Stimulated activated CD4-positive, alpha-beta T cell treated with anti-CD3 and anti-CD28 coated beads, Interleukin-4, amount 100 ng/mL, for 48 hours (primary cell): ENCODE measurements around the gene CD164L2.

Experiments
- DNase-seq, 2 donors: peaks; one replicate each; pipeline ENCODE4 v3.0.0-alpha.2; 2020; ENCODE audit warnings: low read depth in 2 of 2

CD164L2 gene

DNA sequence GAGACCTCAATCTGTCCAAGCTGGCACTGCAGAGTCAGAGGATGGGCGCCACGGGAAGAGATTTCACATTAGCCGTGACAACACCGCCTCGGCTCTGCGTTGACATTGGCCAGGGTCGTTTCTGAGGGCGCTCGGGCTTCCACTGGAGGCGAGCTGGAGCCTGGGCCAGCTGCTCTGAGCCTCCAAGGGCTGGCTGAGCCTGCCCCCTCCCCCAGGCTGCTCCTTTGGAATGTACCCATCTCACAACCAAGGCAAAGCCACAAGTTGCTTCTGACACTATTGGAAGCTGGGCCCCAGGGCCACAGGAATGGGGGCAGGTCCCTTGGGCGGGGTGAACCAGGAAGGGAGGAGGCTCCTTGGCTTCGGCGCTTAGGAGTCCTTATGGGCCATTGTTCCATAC lies 21.9 kb upstream of the CD164L2 start:
- no peak for DNase-seq

DNA sequence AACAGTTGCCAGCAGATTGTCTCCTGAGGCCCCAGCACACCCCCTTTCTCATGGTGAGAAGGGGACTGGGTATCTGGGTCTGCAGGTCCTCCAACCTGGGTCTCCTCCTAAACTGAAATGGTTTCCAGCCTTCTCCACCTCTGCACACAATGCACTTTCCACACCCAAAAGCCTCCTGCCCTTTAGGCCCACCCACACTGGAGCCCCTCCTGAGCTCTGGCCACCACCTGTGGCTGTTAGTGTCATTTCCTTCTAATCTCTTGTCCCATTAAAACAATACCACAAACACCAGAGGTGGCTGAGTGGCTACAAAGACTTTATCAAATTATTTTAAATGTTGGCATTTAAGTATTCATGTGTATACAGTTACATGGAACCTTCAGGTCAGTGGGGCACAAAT lies 20.8 kb upstream of the CD164L2 start:
- no peak for DNase-seq

DNA sequence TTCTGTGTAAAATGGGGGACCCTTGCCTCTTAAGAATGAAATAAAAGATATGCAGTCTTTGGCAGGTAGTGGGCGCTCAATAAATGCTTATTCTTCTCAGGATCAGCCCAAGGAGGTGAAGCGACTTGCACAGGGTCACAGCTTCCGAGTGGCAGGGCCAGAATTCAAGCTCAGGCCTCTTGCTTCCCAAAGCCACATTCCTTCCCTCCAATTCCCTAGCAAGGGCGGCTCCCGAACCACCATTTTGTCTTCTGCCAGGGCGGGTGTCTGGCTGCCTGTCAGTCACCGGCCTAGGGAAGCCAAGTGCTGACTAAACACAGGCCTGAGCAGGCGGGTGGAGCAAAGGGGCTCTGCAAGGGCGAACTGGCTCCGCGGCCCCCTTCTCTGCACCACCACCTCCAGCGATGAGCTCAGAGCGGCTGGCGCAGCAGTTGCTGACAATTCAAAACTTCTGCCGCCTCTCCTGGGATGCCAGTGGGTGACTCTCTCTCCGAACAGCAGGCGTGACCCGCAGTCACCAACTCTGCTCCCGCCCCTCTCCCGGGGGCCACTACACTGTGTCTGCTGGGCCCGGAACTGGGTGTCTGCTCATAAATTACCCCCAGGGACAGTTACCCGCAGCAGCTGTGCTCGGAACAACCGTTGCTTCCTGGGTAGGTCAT lies 20.1 kb upstream of the CD164L2 start:
- DNase-seq, result no peak

DNA sequence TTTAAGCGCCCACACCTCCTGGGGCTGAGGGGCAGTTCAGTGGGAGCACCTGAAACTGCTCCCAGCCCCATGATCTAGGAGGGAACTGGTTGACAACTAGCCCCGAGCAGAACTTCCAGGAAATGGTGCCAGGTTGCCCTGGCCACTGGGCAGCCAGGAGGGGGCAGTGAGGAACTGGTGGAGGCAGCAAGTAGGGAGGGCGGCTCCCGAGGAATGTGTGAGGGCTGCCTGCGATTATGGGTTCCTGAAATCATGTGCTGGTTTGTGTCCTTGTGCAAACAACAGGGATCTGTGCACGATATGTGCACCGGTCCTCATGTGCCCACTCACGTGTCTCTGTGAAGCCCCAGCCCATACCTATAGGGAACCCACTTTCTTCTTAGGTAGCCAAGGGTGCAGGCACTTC lies 19.2 kb upstream of the CD164L2 start:
- no peak for DNase-seq

DNA sequence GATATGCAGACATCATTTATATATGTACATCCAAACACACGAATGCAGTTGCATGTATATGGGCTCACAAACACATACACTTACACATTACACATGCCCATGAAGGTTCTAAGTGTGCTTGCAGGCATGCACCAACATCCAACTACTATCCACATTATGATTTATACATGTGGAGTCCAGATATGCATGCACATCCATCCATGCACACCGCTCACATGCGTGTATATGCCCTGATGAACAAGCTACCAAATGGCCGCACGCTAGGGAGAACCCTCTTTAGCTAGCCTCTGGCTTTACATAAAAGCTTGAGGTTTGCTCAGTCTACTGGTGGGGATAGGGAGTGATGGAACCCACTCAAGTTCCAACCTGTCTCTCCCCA lies 17.8 kb upstream of the CD164L2 start:
- no peak for DNase-seq

DNA sequence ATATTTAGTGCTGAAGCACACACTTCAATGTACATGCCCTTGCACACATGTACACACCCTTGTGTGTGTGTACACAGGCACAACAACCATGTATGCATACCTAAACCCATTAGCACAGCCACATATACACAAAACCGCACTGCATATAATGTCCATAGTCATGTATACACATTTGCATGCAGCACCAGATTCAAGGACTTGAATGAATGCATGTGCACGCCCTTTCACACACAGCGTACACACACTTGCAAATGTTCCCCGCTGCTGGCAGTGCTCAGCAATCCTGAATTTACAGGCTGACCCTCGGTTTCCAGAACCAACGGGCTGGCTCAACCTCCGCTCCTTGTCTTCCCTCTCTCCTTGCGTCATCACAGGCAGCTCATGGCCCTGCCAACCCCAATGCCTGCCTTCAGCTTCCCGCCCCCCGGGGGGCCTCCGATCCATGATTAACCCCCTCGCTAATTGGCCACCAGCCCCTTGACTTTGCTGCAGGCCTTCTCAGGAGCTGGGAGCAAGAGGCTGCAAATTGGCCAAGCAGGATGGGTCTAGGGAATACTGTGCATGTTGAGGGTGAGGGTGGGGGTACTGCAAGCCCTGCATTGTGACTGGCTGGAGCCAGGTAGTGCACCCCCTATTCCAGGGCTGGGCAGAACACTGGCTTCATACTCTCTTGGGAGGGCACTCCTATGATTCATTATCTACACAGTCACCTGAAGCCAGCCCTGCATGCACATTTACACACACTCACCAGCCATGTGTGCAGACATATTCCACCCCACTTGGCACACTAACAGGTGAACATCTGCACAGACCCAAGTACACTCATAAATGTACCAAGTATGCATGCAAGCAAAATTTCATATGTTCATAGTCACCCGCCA lies 17.2 kb upstream of the CD164L2 start:
- DNase-seq, result no peak

DNA sequence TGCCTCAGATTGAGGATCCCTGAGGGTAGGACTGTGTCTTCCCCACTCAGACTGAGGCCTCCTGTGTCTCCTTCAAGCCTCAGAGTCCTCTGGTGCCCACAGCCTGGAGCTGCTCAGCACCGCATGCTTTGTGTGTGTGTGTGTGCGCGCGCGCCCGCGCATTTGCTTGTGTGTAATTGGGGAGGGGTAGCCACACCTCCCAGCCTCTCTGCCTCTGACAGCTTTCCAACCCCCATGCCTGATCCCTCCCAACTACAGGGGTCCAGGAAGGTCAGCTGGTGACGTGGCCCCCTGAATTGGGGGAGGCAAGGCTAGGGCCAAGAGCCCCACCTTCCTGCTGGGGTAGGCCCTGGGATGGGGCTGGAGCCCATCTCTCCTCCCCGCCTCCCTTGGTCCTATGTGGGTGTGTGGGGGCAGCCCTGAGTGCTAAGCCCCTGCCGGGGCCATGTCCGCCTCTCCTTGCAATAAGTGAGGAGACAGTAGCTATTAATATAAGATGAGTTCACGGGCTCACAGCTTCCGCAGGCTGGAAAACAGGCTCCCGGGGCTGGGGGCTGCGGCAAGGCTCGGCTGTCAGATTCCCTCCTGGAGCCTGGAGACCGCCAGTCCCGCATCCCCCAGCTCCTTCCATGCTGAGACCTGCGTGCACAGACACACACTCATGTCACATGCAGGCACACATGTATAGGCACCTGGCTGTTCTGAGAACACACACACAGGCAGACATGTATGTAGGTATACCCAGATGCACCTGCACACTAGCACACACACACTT lies 16.3 kb upstream of the CD164L2 start:
- DNase-seq, result no peak

DNA sequence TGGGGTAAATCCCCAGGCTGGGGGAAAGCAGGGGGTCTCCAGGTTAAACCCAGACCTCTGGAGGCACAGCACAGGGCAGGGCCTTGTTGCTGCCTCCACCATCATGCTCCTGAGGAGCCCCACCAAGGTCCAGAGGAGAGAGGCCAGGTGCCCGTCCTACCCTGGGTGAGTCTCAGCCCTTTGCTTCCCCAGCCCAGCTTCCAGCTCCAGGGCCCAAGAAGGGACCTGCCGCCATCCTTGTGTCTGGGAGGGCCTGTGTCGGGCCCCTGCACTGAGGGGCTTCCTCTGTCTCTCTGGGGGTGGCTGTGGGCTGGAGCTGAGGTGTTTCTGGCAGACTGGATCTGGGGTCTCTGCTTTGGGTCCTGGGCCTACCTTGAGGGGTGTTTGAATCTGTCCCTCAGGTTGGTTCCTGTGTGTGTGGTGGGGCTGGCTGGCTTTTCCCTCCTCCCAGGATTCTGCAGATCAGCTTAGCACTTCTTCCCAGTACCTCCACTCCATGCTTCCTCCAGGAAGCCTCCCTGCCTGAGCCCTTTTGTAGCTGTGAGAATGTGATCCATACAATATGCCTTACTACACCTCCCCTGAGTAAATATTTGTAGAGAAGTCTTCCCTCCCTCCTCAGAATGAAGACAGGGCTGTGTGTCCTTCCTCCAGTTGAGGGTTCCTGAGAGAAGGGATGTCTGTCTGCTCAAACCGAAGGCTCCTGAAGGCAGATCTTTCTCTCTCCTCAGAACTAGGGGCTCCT lies 15.4 kb upstream of the CD164L2 start:
- no peak for DNase-seq

DNA sequence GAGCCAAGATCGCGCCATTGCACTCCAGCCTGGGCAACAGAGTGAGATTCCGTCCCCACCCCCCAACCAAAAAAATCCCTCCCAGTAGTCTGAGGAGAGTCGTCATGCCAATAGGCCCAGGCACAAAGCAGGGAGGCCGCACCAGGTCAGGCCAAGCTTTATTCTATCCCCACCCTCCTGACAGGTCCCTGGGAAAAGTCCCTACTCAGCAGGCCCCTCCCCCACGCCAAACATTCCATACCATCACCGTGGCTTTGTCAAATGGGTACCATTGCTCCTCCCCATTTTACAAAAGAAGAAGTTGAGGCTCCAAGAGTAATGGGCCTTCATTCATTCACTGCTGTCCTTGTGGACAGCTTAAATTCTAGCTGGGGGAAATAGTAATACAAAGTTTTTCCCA lies 14.6 kb upstream of the CD164L2 start:
- DNase-seq, result no peak

DNA sequence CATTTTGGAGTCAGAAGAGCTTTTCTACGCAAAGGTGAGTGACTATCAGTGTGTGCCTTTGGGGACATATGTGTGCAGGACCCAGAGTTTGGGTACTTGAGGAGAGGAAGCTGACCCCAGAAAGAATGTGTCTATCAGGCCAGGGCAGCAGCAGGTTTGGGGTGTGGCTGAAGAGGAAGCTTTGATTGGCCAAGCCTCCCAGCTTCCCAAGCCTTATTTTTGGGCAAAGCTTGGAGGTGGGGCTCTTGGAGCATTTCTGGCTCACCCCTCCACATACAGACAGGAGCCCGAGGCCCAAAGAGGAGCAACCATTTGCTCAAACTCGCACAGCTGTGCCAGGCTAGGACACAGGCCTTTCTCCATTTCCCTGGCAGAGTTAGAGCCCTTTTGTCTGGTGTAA lies 14.0 kb upstream of the CD164L2 start:
- DNase-seq, result no peak

DNA sequence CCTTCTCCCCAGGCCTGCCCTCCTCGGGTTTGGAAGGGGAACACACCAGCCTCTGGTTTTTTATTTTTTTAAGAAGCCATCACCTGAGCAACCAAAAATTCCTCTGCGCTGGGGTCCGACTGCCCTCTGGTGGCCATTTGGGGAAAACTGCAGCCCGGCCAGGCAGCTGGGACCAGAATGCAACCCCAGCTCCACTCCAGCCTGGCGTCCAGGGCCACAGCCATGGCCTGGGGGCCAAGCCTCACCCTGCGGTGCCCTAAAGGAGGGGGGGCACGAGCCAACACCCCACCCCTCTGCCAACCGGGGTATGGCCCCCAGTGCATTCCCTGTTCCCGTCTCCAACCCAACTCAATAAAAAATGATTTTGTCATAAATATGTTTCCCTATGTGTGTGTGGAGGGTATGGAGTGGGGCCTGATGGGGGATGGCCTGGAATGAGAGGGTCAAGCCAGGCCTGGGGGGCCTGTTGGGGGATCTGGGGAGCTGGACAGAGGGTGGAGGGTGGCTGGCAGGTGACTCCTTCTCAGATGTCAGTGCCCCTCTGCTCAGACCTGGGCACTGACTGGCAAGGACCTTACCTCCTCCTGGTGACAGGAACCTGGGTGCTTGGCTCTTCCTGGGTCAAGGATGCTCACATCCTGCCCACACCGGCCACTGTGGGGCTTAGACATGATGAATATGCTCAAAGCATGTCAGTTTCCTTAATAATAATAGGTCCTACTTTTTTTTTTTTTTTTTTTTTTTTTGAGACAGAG lies 12.5 kb upstream of the CD164L2 start:
- DNase-seq, result peak; percentile 69 to 73

DNA sequence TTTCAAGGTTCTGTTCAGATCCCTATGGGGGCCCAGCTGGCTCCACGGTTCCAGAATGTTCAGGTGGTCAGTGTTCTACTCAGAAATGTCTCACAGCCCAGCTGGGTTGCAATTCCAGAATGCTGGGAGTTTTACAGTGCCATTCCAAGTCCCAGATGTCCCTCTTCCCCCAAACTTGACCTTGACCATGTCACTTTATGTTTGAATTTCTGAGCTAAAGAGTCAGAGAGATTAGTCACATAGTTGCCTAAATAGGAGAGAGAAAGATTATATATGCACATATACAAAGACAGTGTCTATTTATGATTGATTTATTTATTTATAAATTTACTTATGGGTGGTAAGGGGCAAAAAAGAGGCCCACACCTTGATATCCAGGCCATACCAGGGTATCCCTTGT lies 11.8 kb upstream of the CD164L2 start:
- no peak for DNase-seq

DNA sequence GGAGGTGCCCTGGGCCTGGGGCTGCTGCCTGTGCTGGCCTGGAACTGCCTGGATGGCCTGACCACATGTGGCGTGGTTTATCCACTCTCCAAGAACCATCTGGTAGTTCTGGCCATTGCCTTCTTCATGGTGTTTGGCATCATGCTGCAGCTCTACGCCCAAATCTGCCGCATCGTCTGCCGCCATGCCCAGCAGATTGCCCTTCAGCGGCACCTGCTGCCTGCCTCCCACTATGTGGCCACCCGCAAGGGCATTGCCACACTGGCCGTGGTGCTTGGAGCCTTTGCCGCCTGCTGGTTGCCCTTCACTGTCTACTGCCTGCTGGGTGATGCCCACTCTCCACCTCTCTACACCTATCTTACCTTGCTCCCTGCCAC lies 11.1 kb upstream of the CD164L2 start:
- DNase-seq, result no peak

DNA sequence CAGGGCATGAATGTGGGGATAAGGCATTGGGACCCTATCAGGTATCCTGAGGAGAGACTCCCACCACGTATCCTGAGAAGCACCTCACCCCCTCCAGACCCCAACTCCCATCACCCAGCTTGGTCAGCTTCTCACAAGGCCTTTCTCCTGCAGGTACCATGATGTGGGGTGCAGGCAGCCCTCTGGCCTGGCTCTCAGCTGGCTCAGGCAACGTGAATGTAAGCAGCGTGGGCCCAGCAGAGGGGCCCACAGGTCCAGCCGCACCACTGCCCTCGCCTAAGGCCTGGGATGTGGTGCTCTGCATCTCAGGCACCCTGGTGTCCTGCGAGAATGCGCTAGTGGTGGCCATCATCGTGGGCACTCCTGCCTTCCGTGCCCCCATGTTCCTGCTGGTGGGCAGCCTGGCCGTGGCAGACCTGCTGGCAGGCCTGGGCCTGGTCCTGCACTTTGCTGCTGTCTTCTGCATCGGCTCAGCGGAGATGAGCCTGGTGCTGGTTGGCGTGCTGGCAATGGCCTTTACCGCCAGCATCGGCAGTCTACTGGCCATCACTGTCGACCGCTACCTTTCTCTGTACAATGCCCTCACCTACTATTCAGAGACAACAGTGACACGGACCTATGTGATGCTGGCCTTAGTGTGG lies 10.6 kb upstream of the CD164L2 start:
- no peak for DNase-seq

DNA sequence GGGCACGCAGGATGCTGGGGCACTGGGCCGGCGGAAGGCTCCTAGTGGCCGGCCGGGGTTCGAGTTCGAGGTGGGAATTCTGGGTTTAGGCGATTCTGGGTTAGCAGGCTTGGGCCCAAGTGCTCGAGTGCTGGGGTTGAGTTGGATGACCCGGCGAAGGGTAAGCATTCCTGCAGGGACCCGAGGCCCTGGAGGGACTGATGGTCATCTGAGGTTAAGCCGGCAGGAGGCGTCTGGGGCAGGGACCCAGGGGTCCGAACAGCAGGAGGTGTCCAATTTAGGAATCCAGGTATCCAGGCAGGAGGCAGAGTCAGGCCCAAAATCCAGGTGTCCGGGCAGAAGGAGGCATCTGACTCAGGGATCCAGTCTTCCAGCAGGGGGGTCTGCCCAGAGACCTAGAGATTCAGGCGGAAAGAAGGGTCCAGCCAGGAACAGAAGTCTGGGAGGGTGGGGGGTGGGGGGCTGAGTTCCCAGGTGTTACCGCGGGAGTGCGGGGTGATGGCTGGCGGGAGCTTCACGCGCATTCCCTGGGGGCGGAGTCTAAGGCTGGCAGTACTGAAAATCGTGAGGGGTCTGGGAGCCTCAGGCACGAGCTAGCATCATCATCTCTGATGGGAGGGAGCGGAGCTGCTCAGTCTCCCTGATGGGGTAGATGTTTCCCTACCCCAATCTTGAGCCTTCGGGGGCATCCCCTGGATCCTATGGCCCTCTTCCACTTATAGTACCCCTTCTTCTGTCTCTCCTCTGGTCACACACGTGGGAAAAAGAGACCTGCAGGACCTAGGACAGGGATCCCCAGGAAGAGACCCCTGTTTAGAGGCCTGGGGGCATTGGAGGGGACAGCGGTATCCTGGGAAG lies 9.9 kb upstream of the CD164L2 start:
- no peak for DNase-seq

DNA sequence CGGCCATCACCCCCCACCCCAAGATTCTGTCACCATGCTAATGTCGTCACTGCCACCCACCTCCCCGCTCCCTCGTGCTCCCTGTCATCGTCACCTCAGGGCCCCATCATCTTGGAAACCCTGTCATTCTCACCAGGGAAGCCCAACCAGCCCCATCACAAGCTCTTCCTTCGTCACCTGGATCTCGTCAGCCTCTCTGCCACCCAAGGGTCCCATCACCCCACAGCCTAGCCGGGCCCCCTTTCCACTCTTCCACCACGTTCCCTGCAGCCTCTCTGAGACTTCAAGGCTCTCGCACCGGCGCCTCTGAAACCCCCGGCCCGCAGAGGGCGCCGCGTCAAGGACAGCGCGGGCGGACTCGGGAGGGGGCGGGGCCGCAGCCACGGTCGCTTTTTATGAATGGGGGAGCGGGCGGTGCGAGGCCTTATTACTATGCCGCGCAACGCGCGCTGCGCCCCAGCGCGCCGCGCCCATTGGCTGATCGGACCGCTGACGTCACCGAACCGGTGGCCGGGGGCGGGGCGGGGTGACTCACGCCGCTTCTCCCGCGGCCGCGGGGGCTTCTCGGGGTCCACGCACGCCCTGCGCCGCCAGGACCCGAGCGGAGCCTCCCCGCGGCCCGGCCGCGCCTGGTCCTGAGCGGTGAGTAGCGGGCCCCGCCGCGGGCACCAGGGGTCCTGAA lies 9.1 kb upstream of the CD164L2 start, which contains the start of gene GPR3:
GPR3 (plus strand) TSS at position 527 of the 682 bp plus-strand sequence. CDS start 1,177 bp downstream, outside the sequence.
- peak; percentile 92 to 95 for DNase-seq

DNA sequence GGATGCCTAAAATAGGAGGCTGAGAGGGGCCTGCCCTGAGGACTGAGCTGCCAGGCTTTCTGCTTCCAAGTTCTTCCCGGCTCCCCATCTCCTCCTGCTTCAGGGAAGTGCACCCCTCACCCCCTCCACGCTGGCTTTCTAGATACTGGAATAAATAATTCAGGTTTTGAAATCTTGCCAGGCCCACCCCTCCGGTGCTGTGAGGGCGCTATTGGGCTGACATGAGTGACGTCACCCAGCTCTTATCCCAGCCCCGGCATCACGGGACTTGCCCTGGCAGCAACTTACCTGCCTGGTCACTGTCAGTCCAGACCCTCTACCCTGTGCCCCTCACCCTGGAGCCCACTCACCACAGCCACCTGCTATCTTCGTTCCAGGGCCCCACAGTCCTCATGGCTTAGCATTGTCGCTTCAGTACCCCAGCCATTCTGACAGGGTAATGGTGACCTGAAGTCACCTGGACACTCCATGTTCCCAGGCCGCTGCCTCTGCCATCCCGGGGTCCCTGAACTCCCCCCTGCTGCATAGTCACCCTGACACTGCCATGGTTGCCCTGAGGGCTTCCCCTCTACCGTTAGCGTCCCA lies 8.5 kb upstream of the CD164L2 start:
- no peak for DNase-seq

DNA sequence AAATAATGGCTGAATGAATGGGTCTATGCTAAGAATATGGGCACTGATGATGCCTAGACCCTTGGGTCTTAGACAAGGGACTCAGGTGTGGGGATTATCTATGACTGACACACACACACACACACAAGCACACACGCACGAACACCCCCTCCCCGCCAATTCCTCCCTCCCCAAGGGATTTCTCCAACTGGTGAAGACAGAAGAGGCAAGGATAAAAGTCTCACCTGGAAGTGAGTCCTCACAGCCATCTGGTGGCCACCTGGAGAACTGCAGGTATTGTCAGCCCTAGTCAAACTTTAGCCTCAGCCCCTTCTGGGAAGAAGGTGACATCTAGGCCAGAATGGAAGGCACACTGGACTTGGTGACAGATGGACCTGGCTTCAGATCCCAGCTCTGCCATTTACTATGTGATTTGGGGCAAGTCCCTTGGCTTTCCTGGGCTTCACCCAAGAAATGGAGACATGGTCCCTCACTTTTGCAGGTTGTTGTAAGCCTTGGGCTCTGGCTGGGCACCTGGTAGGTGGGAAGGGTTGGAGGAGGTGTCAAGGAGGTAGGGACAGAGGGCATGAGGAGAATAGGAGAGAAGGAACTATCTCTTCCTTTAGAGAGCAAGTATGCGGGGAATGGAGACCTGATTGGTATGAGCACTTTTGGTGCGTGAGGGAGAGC lies 5.3 kb upstream of the CD164L2 start:
- peak; percentile 64 to 70 for DNase-seq
